Cardiac muscle cell (in vitro differentiated cells and primary cell): ENCODE measurements around the gene ABCC1. TPM values are rescaled to one million over a fixed set of nuclear protein-coding genes. Genes with fewer than 3 reads are reported as not detected.

Source experiments
- DNase-seq, 2 donors: peaks; one replicate each; pipeline versions ENCODE4 v3.0.0 to v3.0.0-alpha.2; 2010 to 2017; ENCODE audit warnings: low read depth in 1 of 2, low spot score in 1 of 2
- H3K27ac ChIP-seq: fragments of 200-600 bp; sonication (generic); 2 replicates; pipeline ENCODE4 v1.5.1; 2016
- H3K27me3 ChIP-seq: fragments of 200-600 bp; sonication (generic); 2 replicates; pipeline ENCODE4 v1.6.0; 2016; ENCODE audit warnings: control low read depth
- H3K36me3 ChIP-seq: fragments of 200-600 bp; sonication (generic); 2 replicates; pipeline ENCODE4 v1.5.1; 2016; ENCODE audit warnings: control low read depth
- H3K4me1 ChIP-seq: fragments of 200-600 bp; sonication (generic); 2 replicates; pipeline ENCODE4 v1.8.1; 2017; ENCODE audit warnings: low read depth, mild to moderate bottlenecking, mixed run types
- H3K4me3 ChIP-seq: fragments of 200-600 bp; sonication (generic); 2 replicates; pipeline ENCODE4 v1.5.1; 2016; ENCODE audit warnings: mild to moderate bottlenecking
- H3K9me3 ChIP-seq: fragments of 200-600 bp; sonication (generic); 2 replicates; pipeline ENCODE4 v1.5.1; 2017; ENCODE audit warnings: low read depth, mild to moderate bottlenecking, control low read depth
- polyA plus RNA-seq: library from polyadenylated mRNA; unstranded; fragments of >200 nt; fragmentation: Nextera tagmentation; extraction: Ambion mirVana; gene quantifications from 2 replicates; pipeline ENCODE4 v1.2.1, GENCODE V29; 2016
- total RNA-seq: library from RNA; depleted of rRNA; stranded (reverse); fragments of >200 nt; gene quantifications from 2 replicates; pipeline ENCODE4 v1.2.3, GENCODE V29; 2016
- TF ChIP-seq, protein P1 (sequence below): IDR thresholded peaks from 2 replicates; pipeline ENCODE4 v1.5.1; 2012; ENCODE audit warnings: low read depth, mild to moderate bottlenecking, low read length

Gene ABCC1
- total and polyA plus RNA-seq, 2 experiments from 2014 or later = 14.2 to 31.0 TPM

GRCh38 chr16:16057102-16057501 is 107.7 kb downstream of the ABCC1 start:
- Histone ChIP-seq H3K9me3 (no peaks in the 10 kb centered on the region), H3K4me1 (no peaks in the 10 kb centered on the region), H3K27me3 (no peaks in the 10 kb centered on the region), H3K36me3 (no peaks in the 10 kb centered on the region), H3K27ac (no peak overlapping the region), H3K4me3 (no peak overlapping the region)
- TF ChIP-seq, protein P1, sequence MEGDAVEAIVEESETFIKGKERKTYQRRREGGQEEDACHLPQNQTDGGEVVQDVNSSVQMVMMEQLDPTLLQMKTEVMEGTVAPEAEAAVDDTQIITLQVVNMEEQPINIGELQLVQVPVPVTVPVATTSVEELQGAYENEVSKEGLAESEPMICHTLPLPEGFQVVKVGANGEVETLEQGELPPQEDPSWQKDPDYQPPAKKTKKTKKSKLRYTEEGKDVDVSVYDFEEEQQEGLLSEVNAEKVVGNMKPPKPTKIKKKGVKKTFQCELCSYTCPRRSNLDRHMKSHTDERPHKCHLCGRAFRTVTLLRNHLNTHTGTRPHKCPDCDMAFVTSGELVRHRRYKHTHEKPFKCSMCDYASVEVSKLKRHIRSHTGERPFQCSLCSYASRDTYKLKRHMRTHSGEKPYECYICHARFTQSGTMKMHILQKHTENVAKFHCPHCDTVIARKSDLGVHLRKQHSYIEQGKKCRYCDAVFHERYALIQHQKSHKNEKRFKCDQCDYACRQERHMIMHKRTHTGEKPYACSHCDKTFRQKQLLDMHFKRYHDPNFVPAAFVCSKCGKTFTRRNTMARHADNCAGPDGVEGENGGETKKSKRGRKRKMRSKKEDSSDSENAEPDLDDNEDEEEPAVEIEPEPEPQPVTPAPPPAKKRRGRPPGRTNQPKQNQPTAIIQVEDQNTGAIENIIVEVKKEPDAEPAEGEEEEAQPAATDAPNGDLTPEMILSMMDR = no peak
- no peak for DNase-seq

- TF ChIP-seq, protein P1 = no peak
- no peaks in the 10 kb centered on the region for H3K36me3 ChIP-seq
- H3K27me3 ChIP-seq = no peaks in the 10 kb centered on the region
- H3K4me1 ChIP-seq = no peaks in the 10 kb centered on the region
- H3K9me3 ChIP-seq = no peaks in the 10 kb centered on the region
- DNase-seq = no peak
- H3K27ac ChIP-seq = no peak overlapping the region
- H3K4me3 ChIP-seq = no peak overlapping the region
These were observed 109.7 kb downstream of the ABCC1 start for GRCh38 chr16:16059160-16059559.

- no peaks in the 10 kb centered on the region for H3K4me1 ChIP-seq
- no peaks in the 10 kb centered on the region for H3K27me3 ChIP-seq
- no peaks in the 10 kb centered on the region for H3K36me3 ChIP-seq
- H3K4me3 ChIP-seq = no peak overlapping the region
- H3K27ac ChIP-seq = no peak overlapping the region
- DNase-seq = no peak
- TF ChIP-seq, protein P1 = no peak
- H3K9me3 ChIP-seq = no peaks in the 10 kb centered on the region
These were observed 110.6 kb downstream of the ABCC1 start for GRCh38 chr16:16059895-16060590.

DNA sequence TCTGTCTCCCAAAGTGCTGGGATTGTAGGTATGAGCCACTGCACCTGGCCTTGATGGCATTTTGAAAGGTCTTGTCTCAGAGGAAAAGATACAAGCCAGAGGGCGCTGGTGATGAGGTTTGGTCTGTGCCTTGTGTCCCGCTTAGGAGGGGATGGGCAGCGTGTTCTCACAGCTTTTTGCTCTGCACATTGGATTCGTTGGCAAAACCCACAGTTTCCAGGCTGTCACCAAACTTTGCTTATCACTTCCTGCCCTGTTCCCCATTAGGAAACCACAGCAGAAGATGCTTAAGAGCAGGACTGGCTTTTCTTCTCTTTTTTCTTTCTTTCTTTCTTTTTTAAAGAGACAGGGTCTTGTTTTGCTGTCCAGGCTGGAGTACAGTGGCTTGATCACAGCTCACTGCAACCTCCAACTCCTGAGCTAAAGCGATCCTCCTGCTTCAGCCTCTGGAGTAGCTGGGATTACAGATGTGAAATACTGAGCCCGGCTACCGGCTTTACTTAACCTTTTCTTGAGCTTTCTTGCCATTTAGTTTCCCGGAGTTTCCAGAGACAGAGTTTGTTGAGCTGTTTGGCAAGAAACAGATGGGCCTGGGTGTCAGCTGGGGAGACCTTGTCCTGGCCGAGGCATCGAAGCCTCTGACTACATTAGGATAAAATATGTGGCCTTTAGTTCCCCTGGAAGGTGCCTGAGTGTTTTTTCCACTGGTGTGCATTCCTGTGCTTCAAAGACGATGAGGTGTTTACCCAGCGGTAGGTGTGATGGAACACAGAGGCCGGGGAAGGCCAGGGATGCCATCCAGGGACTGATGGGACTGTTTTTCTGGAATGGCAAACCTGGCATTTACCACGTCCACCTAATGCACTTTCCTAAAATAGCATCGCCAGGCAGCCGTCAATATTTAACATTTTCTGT is 112.9 kb downstream of the ABCC1 start:
- TF ChIP-seq, protein P1 = peak; percentile 30
- Histone ChIP-seq H3K36me3 (no peaks in the 10 kb centered on the region), H3K9me3 (no peaks in the 10 kb centered on the region), H3K27me3 (no peaks in the 10 kb centered on the region), H3K4me3 (no peak overlapping the region), H3K4me1 (no peaks in the 10 kb centered on the region), H3K27ac (no peak overlapping the region)
- DNase-seq = peak in 1 of 2 donors; percentile 52

GRCh38 chr16:16063683-16064082 is 114.3 kb downstream of the ABCC1 start:
- peaks cover 5% of the 10 kb centered on the region for H3K36me3 ChIP-seq
- H3K9me3 ChIP-seq = no peaks in the 10 kb centered on the region
- H3K4me1 ChIP-seq = no peaks in the 10 kb centered on the region
- H3K4me3 ChIP-seq = no peak overlapping the region
- TF ChIP-seq, protein P1 = no peak
- no peak overlapping the region for H3K27ac ChIP-seq
- no peak for DNase-seq
- H3K27me3 ChIP-seq = no peaks in the 10 kb centered on the region
